IMR-90 (cell line): ENCODE measurements around the gene MSX1. TPM values are rescaled to one million over a fixed set of nuclear protein-coding genes. Genes with fewer than 3 reads are reported as not detected.

Source experiments
- ATAC-seq: fragments of 200-7000 bp; cut with Tn5 transposase; 2 replicates; pipeline ENCODE4 v1.9.1; 2020; ENCODE audit warnings: low read depth, mild to moderate bottlenecking, moderate library complexity
- BruUV-seq: library from RNA; stranded (reverse); fragments of 400-500 nt; replicated peaks from 2 replicates; lab custom pipeline; 2021; lab: Mats Ljungman, UMichigan
- CTCF ChIA-PET: fragments of 300-600 bp; formaldehyde crosslinking; extraction: SDS; loops from one replicate; lab custom pipeline; 2021; ENCODE audit warnings: antibody characterized with exemption; lab: Yijun Ruan, JAX
- POLR2A ChIA-PET: fragments of 300-600 bp; sonication (Branson Sonifier 250); formaldehyde crosslinking; loops from one replicate; lab custom pipeline; 2022; ENCODE audit warnings: antibody characterized with exemption; ENCODE audit not compliant: unreplicated experiment; lab: Charles Lee
- DNase-seq: peaks from one replicate; pipeline ENCODE4 v3.0.0; 2013
- H2AFZ ChIP-seq: replicated peaks from 2 replicates; pipeline ENCODE3; 2013; ENCODE audit warnings: low read length, mild to moderate bottlenecking; ENCODE audit not compliant: poor library complexity
- H2AK5ac ChIP-seq: 2 replicates; pipeline ENCODE4 v1.6.1; 2013; ENCODE audit warnings: low read depth, low read length, inconsistent platforms
- H2AK9ac ChIP-seq: replicated peaks from 2 replicates; pipeline ENCODE3; 2013; ENCODE audit warnings: mild to moderate bottlenecking, low read depth, low read length, moderate library complexity; ENCODE audit not compliant: poor library complexity
- H2BK120ac ChIP-seq: 2 replicates; pipeline ENCODE4 v1.6.1; 2013; ENCODE audit warnings: low read depth, low read length, inconsistent platforms
- H2BK15ac ChIP-seq: 3 replicates; pipeline ENCODE4 v1.6.1; 2013; ENCODE audit warnings: low read depth, low read length, inconsistent platforms
- H2BK20ac ChIP-seq: 2 replicates; pipeline ENCODE4 v1.6.1; 2013; ENCODE audit warnings: low read depth, mild to moderate bottlenecking, inconsistent platforms, low read length, moderate library complexity
- H2BK5ac ChIP-seq: 2 replicates; pipeline ENCODE4 v1.6.1; 2013; ENCODE audit warnings: mild to moderate bottlenecking, low read depth, low read length, inconsistent platforms; ENCODE audit not compliant: poor library complexity, severe bottlenecking
- H3K14ac ChIP-seq: replicated peaks from 2 replicates; pipeline ENCODE4 v1.6.1; 2013; ENCODE audit warnings: low read depth, low read length, inconsistent platforms
- H3K18ac ChIP-seq: 2 replicates; pipeline ENCODE4 v1.6.1; 2013; ENCODE audit warnings: low read depth, low read length, control low read depth
- H3K23ac ChIP-seq: 2 replicates; pipeline ENCODE4 v1.6.1; 2013; ENCODE audit warnings: low read depth, low read length, inconsistent platforms
- H3K27ac ChIP-seq: 2 replicates; pipeline ENCODE4 v1.5.1; 2013; ENCODE audit warnings: mild to moderate bottlenecking, control low read depth, low read length; ENCODE audit not compliant: insufficient read depth
- H3K27me3 ChIP-seq: 2 replicates; pipeline ENCODE4 v1.6.1; 2013; ENCODE audit warnings: low read length; ENCODE audit not compliant: control insufficient read depth, insufficient read depth
- H3K36me3 ChIP-seq: 2 replicates; pipeline ENCODE4 v1.6.1; 2013; ENCODE audit warnings: low read length, mixed read lengths; ENCODE audit not compliant: control insufficient read depth, insufficient read depth
- H3K4ac ChIP-seq: 2 replicates; pipeline ENCODE4 v1.6.1; 2013; ENCODE audit warnings: low read depth, low read length, inconsistent platforms
- H3K4me1 ChIP-seq: 2 replicates; pipeline ENCODE4 v1.6.1; 2013; ENCODE audit warnings: low read length, mixed read lengths; ENCODE audit not compliant: control insufficient read depth, insufficient read depth
- H3K4me2 ChIP-seq: 2 replicates; pipeline ENCODE4 v1.6.1; 2013; ENCODE audit warnings: low read depth, mild to moderate bottlenecking, control low read depth, low read length, moderate library complexity
- H3K4me3 ChIP-seq: 2 replicates; pipeline ENCODE4 v1.5.1; 2013; ENCODE audit warnings: low read depth, mild to moderate bottlenecking, control low read depth, low read length, moderate library complexity; ENCODE audit not compliant: insufficient read depth
- H3K56ac ChIP-seq: 2 replicates; pipeline ENCODE4 v1.6.1; 2013; ENCODE audit warnings: low read length, inconsistent platforms; ENCODE audit not compliant: insufficient read depth; ENCODE audit errors: extremely low read depth
- H3K79me1 ChIP-seq, 2 experiments: 2 replicates each; pipeline ENCODE4 v1.6.1; 2013; ENCODE audit warnings: low read length in 2 of 2, inconsistent platforms in 1 of 2, low read depth in 1 of 2
- H3K9ac ChIP-seq: 2 replicates; pipeline ENCODE4 v1.6.1; 2013; ENCODE audit warnings: low read depth, low read length, control low read depth
- H3K9me1 ChIP-seq: 2 replicates; pipeline ENCODE4 v1.6.1; 2013; ENCODE audit warnings: low read length, inconsistent platforms; ENCODE audit not compliant: insufficient read depth
- H3K9me3 ChIP-seq: 2 replicates; pipeline ENCODE4 v1.6.1; 2013; ENCODE audit warnings: low read length; ENCODE audit not compliant: control insufficient read depth, insufficient read depth
- H4K20me1 ChIP-seq: 2 replicates; pipeline ENCODE4 v1.6.1; 2013; ENCODE audit warnings: low read length, inconsistent platforms; ENCODE audit not compliant: insufficient read depth
- H4K5ac ChIP-seq: 2 replicates; pipeline ENCODE4 v1.6.1; 2013; ENCODE audit warnings: mild to moderate bottlenecking, low read depth, low read length, control low read depth
- H4K8ac ChIP-seq, 2 experiments: 2 replicates each; pipeline ENCODE4 v1.6.1; 2013; ENCODE audit warnings: low read depth in 2 of 2, low read length in 2 of 2, control low read depth in 1 of 2, inconsistent platforms in 1 of 2
- H4K91ac ChIP-seq: 2 replicates; pipeline ENCODE4 v1.6.1; 2013; ENCODE audit warnings: low read depth, low read length, inconsistent platforms; ENCODE audit not compliant: insufficient read depth
- BHLHE40 ChIP-seq: fragments of 150-350 bp; IDR thresholded peaks from 2 replicates; pipeline ENCODE4 v1.6.1; 2016; ENCODE audit warnings: mild to moderate bottlenecking, low read depth, low read length
- CHD1 ChIP-seq: IDR thresholded peaks from 2 replicates; pipeline ENCODE4 v1.6.1; 2012; ENCODE audit warnings: low read depth, low read length, improper control_type of control experiment
- NFE2L2 ChIP-seq: fragments of 150-350 bp; IDR thresholded peaks from 2 replicates; pipeline ENCODE4 v1.6.1; 2016; ENCODE audit warnings: low read depth, mild to moderate bottlenecking, low read length
- POLR2A ChIP-seq: IDR thresholded peaks from 2 replicates; pipeline ENCODE4 v1.6.1; 2012; ENCODE audit warnings: mild to moderate bottlenecking, low read depth, low read length
- RCOR1 ChIP-seq: IDR thresholded peaks from 2 replicates; pipeline ENCODE4 v1.6.1; 2012; ENCODE audit warnings: mild to moderate bottlenecking, low read length, improper control_type of control experiment; ENCODE audit not compliant: insufficient replicate concordance
- WGBS, 2 experiments: methylation state at CpG; one replicate each; pipeline versions ENCODE4 v1.1.5 to v1.1.7; 2013; ENCODE audit warnings: missing lambda C conversion rate in 2 of 2; ENCODE audit not compliant: insufficient read length in 1 of 2; ENCODE audit errors: extremely low coverage in 2 of 2; 5-methylcytosine and 5-hydroxymethylcytosine counted together
- dilution Hi-C: fragments of 300-500 bp; cut with HindIII; formaldehyde crosslinking; loops from one replicate; pipeline ENCODE4 v1.14.3; 2018; ENCODE audit warnings: low sequenced_read_pairs; ENCODE audit not compliant: unreplicated experiment
- in situ Hi-C: fragments of 300-500 bp; cut with MboI; formaldehyde crosslinking; loops from 3 replicates; pipeline ENCODE4 v1.14.3; 2019; ENCODE audit warnings: low sequenced_read_pairs, inconsistent platforms, mixed read lengths
- intact Hi-C: fragments of 100-400 bp; cut with micrococcal nuclease; formaldehyde crosslinking; loops from 2 replicates; pipeline ENCODE4 v1.10.0; 2022
- polyA plus RNA-seq, 3 experiments: library from polyadenylated mRNA; depleted of rRNA; stranded (reverse); fragments of >200 nt; gene quantifications; 2 replicates each; pipeline ENCODE4 v1.2.3, GENCODE V29; 2012; ENCODE audit warnings: low replicate concordance in 1 of 3
- total RNA-seq: library from RNA; depleted of rRNA; stranded (reverse); fragments of >200 nt; gene quantifications from 2 replicates; pipeline ENCODE4 v1.2.3, GENCODE V29; 2012
- TF ChIP-seq, protein P1 (sequence below): fragments of 150-350 bp; IDR thresholded peaks from 2 replicates; pipeline ENCODE4 v1.6.1; 2017; ENCODE audit warnings: mild to moderate bottlenecking, antibody characterized with exemption, low read length, low read depth

MSX1 gene
- total and polyA plus RNA-seq, 2 of the 4 experiments (the other 2 are of a cell fraction), result 1.1 to 3.9 TPM

- dilution Hi-C loops, result no loop called here
- in situ Hi-C loops, result no loop called here
- Histone ChIP-seq H3K4ac (no peak overlapping the region), H4K8ac (no peak overlapping the region), H2BK15ac (no peak overlapping the region), H3K27me3 (peaks cover 32% of the 10 kb centered on the region), H3K4me2 (no peak overlapping the region), H3K79me1 (no peaks in the 10 kb centered on the region), H3K56ac (no peak overlapping the region), H3K14ac (no peak overlapping the region), H2BK120ac (no peak overlapping the region), H3K23ac (no peak overlapping the region), H3K4me1 (no peaks in the 10 kb centered on the region), H3K9ac (no peak overlapping the region), H2AK9ac (no peak overlapping the region), H3K18ac (no peak overlapping the region), H4K5ac (no peak overlapping the region), H3K4me3 (no peak overlapping the region), H2BK20ac (no peak overlapping the region), H4K91ac (no peak overlapping the region), H3K27ac (no peak overlapping the region), H2AFZ (no peak overlapping the region), H3K9me1 (no peaks in the 10 kb centered on the region), H3K9me3 (no peaks in the 10 kb centered on the region), H3K36me3 (no peaks in the 10 kb centered on the region), H2AK5ac (no peak overlapping the region), H4K20me1 (no peaks in the 10 kb centered on the region), H2BK5ac (no peak overlapping the region)
- BruUV-seq, result no TSS peak
- DNase-seq (no peak), ATAC-seq (no peak)
- WGBS, 2 experiments, result no CpG with 5 or more reads among the region's 2 CpGs
- intact Hi-C loops, result loop anchor here (2.0 kb wide), 1 partner anchor 203 kb away; no protein-coding TSS in a partner anchor
- ChIA-PET CTCF (interaction anchor here (1.6 kb wide), 1 partner anchor 396 kb away, joined by 3 read pairs; no protein-coding TSS in a partner anchor), POLR2A (no interaction called here)
- TF ChIP-seq BHLHE40 (no peak), RCOR1 (no peak), NFE2L2 (no peak), POLR2A (no peak), CHD1 (no peak)
- TF ChIP-seq, protein P1, sequence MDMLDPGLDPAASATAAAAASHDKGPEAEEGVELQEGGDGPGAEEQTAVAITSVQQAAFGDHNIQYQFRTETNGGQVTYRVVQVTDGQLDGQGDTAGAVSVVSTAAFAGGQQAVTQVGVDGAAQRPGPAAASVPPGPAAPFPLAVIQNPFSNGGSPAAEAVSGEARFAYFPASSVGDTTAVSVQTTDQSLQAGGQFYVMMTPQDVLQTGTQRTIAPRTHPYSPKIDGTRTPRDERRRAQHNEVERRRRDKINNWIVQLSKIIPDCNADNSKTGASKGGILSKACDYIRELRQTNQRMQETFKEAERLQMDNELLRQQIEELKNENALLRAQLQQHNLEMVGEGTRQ, result no peak
These were observed 22.0 kb downstream of the MSX1 start for GRCh38 chr4:4881432-4881831.
